Right ventricle myocardium inferior (tissue), 1 donor: ENCODE results near the gene YAF2. TPM values are rescaled to one million over a fixed set of nuclear protein-coding genes. Genes with fewer than 3 reads are reported as not detected.
A peak's percentile ranks its signal among the peaks of the same experiment; 100 is the strongest.
"Not testable (repeated sequence)": the region's sequence is repeated elsewhere in the genome, so short reads cannot be mapped to it uniquely, and the experiment has no call there.

Experiments used
- ATAC-seq: fragments of 200-7000 bp; cut with Tn5 transposase; one replicate; pipeline ENCODE4 v1.9.1; 2020; ENCODE audit warnings: mild to moderate bottlenecking, moderate library complexity
- DNase-seq: peaks from one replicate; pipeline ENCODE4 v3.0.0; 2021; ENCODE audit errors: missing footprints
- intact Hi-C: fragments of 100-400 bp; cut with DNase I; formaldehyde crosslinking; loops from one replicate; pipeline ENCODE4 v1.11.0; 2022
- total RNA-seq: library from RNA; stranded (reverse); fragmentation: NEBNext Ultra II Directional; extraction: Animal tissue kit (Norgen Biotek cat#: 25700); gene quantifications from one replicate; pipeline ENCODE4 v1.2.1, GENCODE V29; 2021
- donor health status: DM: no; HTN: yes; CAD: no; lungs with severe emphysema.

YAF2 gene
- total RNA-seq, 1 donor from 2014 or later: 86.1 TPM

- ATAC-seq (peak; percentile 32), DNase-seq (no peak)
- intact Hi-C loops: no loop called here
These were observed 25.0 kb downstream of the YAF2 start for GRCh38 chr12:42213023-42213422.

DNA sequence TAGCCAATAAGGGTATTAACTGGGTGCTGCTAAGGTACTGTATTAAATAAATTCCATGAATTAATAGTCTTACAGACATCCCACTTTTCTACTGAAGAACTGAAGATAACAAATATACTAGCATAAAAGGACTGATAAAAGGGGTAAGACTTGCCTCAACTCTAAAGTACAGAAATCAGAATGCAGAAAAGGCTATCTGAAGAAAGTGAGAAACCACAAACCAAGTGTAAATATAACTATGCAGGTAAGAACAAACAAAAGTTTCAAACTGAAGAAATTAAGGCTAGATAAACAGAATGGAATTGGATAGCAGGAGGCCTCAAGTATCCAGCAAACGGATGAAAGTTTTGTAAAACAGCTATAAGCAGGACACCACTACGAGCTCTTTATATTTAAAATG is 29.5 kb downstream of the YAF2 start:
- intact Hi-C loops: no loop called here
- DNase-seq (no peak), ATAC-seq (no peak)

DNA sequence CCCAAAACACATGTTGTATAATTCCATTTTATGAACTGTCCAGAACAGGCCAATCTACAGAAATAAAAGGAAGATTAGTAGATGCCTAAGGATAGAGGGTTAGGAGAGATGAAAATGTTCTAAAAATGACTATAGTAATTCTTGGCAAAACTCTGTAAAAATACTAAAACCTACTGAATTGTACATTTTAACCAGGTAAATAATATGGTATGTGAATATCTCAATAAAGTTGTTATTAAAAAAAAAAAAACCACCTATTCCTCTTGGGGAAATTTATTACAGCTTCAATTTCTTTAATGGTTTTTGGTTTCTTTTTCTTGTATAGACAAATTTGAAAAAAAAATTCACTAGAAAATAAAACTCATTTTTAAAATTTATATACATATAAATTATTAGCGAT is 33.2 kb downstream of the YAF2 start:
- intact Hi-C loops: no loop called here
- no peak for ATAC-seq

DNA sequence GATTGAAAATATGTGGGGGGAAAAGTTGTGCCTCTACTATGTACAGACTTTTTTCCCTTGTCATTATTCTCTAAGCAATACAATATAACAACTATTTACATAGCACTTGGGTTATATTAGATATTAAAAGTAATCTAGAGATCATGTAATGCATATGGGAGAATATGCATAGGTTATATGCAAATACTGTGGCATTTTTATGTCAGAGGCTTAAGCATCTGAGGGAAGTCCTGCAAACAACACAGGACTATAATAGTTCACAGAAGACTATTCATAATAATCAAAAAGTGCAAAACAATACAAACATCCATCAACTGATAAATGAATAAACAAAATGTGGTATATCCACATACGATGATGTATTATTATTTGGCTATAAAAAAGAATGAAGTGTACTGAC is 33.7 kb downstream of the YAF2 start:
- DNase-seq (no peak), ATAC-seq (no peak)
- intact Hi-C loops: no loop called here

More for the DNA sequence above, 33.2 kb downstream of the YAF2 start:
- no peak for DNase-seq

GRCh38 chr12:42201063-42201462 is 37.0 kb downstream of the YAF2 start:
- DNase-seq: no peak
- no peak for ATAC-seq
- intact Hi-C loops: no loop called here

GRCh38 chr12:42199007-42199406 is 39.0 kb downstream of the YAF2 start:
- intact Hi-C loops: loop anchor here (5.0 kb wide), 1 partner anchor 33 kb away; no protein-coding TSS in a partner anchor
- ATAC-seq (no peak), DNase-seq (no peak)

- no peak for DNase-seq
- ATAC-seq: no peak
- intact Hi-C loops: loop anchor here (5.0 kb wide), 1 partner anchor 35 kb away; no protein-coding TSS in a partner anchor
These were observed 41.1 kb downstream of the YAF2 start for GRCh38 chr12:42196723-42197603.

GRCh38 chr12:42192686-42193085 is 45.4 kb downstream of the YAF2 start:
- no peak for DNase-seq
- ATAC-seq: no peak
- intact Hi-C loops: no loop called here

GRCh38 chr12:42192258-42192657 is 45.8 kb downstream of the YAF2 start:
- ATAC-seq (no peak), DNase-seq (no peak)
- intact Hi-C loops: no loop called here

- no peak for ATAC-seq
- intact Hi-C loops: no loop called here
- DNase-seq: no peak
These were observed 47.7 kb downstream of the YAF2 start for GRCh38 chr12:42190376-42190775.

GRCh38 chr12:42188275-42188674 is 49.8 kb downstream of the YAF2 start:
- ATAC-seq: not testable (repeated sequence)

DNA sequence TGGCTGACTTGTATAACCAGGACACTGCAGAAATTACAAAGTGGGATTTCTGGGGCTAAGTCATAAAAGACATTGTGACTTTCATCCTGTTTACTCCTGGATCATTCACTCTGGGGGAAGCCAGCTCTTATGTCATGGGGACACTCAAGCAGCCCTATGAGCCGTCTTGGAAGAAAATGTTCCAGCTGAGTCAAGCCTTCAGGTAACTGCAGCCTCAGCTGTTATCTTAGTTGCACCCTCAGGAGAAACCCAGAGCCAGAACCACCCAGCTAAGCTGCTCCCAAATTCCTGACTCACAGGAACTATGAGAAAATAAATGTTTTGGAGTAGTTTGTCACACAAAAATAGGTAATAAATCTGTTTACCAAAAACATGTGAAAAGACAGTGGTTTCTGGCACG is 50.2 kb downstream of the YAF2 start:
- no peak for ATAC-seq
- DNase-seq: no peak

More at GRCh38 chr12:42188275-42188674, 49.8 kb downstream of the YAF2 start:
- DNase-seq, intact Hi-C loops: not testable (repeated sequence)

DNA sequence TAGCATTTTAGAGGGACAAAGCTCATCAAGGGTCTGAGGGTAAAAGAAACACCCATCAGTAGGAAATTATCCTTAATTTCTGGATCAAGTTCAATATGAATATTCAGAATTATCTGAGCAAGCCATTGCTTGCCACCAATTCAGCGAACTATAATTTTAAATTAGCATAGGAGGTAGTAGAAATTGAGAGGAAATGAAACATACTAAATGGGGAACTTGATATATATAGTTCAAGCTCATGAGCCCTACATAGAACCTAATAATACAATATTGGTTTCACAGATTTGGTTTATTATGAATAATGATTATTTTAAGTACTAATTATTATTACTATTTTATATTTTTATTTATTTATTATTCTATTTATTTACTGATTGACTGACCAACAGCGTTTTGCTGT is 51.3 kb downstream of the YAF2 start:
- ATAC-seq (no peak), DNase-seq (no peak)
- intact Hi-C loops: no loop called here

More for the DNA sequence above, 50.2 kb downstream of the YAF2 start:
- intact Hi-C loops: no loop called here

- intact Hi-C loops: no loop called here
- ATAC-seq (no peak), DNase-seq (no peak)
These were observed 55.7 kb downstream of the YAF2 start for GRCh38 chr12:42182394-42182793.

- intact Hi-C loops: no loop called here
- DNase-seq (no peak), ATAC-seq (peak; percentile 66)
These were observed 57.0 kb downstream of the YAF2 start for GRCh38 chr12:42180990-42181596.

- ATAC-seq: no peak
- intact Hi-C loops: no loop called here
- no peak for DNase-seq
These were observed 59.9 kb downstream of the YAF2 start for GRCh38 chr12:42178101-42178500.

GRCh38 chr12:42174978-42175377 is 63.1 kb downstream of the YAF2 start:
- ATAC-seq (no peak), DNase-seq (no peak)
- intact Hi-C loops: no loop called here

- intact Hi-C loops: no loop called here
- ATAC-seq (no peak), DNase-seq (no peak)
These were observed 64.0 kb downstream of the YAF2 start for GRCh38 chr12:42173961-42174521.

- intact Hi-C loops: no loop called here
- DNase-seq: no peak
These were observed 65.4 kb downstream of the YAF2 start for GRCh38 chr12:42172441-42173210.

More at GRCh38 chr12:42172441-42173210, 65.4 kb downstream of the YAF2 start:
- peak; percentile 28 for ATAC-seq
